BE2C (cell line): Measurements from ENCODE around the gene MCC.
A peak's percentile ranks its signal among the peaks of the same experiment; 100 is the strongest.

Experiments used
- DNase-seq: peaks from one replicate; pipeline ENCODE4 v3.0.0-alpha.2; 2020
- H3K27me3 ChIP-seq: fragments of 250-450 bp; sonication (Bioruptor Pico); 2 replicates; pipeline ENCODE4 v1.5.1; 2020; ENCODE audit warnings: mild to moderate bottlenecking
- H3K36me3 ChIP-seq: fragments of 250-450 bp; sonication (Bioruptor Pico); 2 replicates; pipeline ENCODE4 v1.5.1; 2020; ENCODE audit warnings: mild to moderate bottlenecking
- H3K4me1 ChIP-seq: fragments of 250-450 bp; sonication (Bioruptor Pico); 2 replicates; pipeline ENCODE4 v1.5.1; 2020
- H3K4me3 ChIP-seq: 2 replicates; pipeline ENCODE4 v1.5.1; 2011; ENCODE audit warnings: low read depth, low read length
- H3K9me3 ChIP-seq: fragments of 250-450 bp; sonication (Bioruptor Pico); 2 replicates; pipeline ENCODE4 v1.5.1; 2020
- TF ChIP-seq, protein P1 (sequence below): IDR thresholded peaks from 2 replicates; pipeline ENCODE4 v1.5.1; 2012; ENCODE audit warnings: mild to moderate bottlenecking, low read depth, low read length

MCC gene

DNA sequence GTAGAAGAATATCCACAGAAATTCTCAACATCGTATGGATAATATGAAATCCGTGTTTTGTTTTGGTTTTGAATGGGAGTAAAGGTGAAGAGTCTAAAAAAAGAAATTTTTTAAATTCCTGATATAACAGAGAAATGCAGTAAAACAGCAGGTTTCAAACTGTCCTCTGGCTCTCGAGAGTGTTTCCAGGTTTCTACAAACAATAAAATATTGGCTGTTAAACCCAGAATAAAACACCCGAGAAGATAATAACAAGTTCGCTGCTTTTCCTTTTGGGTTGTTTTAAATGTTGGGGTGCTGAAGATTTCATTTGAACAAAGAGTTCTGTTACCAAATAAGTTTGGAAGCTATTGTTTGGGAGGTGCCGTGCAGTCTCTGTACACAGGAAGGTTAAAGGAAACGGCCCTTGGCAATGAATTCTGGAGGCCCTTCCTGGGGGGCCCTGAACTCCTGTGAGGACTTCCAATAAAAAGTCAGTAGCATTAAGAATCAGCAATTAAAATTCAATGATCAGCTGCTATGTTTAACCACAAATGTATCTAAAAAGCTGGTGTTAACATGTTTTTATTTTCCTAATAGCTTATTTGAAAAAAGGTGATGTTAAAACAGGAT, 269.2 kb downstream of the MCC start:
- DNase-seq, result no peak
- H3K9me3 ChIP-seq, result no peaks in the 10 kb centered on the region
- peaks cover 35% of the 10 kb centered on the region for H3K4me1 ChIP-seq
- H3K4me3 ChIP-seq, result no peak overlapping the region
- no peaks in the 10 kb centered on the region; the same call in 1 of the 2 replicates for H3K36me3 ChIP-seq
- TF ChIP-seq, protein P1, sequence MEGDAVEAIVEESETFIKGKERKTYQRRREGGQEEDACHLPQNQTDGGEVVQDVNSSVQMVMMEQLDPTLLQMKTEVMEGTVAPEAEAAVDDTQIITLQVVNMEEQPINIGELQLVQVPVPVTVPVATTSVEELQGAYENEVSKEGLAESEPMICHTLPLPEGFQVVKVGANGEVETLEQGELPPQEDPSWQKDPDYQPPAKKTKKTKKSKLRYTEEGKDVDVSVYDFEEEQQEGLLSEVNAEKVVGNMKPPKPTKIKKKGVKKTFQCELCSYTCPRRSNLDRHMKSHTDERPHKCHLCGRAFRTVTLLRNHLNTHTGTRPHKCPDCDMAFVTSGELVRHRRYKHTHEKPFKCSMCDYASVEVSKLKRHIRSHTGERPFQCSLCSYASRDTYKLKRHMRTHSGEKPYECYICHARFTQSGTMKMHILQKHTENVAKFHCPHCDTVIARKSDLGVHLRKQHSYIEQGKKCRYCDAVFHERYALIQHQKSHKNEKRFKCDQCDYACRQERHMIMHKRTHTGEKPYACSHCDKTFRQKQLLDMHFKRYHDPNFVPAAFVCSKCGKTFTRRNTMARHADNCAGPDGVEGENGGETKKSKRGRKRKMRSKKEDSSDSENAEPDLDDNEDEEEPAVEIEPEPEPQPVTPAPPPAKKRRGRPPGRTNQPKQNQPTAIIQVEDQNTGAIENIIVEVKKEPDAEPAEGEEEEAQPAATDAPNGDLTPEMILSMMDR, result no peak
- no peaks in the 10 kb centered on the region for H3K27me3 ChIP-seq

DNA sequence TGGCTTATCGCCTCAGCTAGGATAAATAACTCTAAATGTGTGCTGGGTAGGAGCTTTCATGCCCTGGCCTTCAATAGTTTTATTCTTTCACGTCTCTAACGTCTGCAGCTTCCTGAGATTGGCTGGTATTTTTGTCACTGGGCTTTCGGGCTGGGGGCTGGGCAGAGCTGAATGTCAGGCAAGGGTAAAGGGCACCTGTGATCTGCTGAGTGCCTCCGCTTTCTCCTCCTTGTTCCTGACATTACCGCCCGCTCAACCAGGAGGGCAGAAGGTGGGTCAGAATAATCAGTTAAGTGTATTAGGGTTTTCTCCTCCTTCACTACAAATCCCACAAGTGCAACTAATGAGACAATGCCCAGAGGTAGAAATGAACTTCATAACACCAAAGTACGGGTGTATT, 270.1 kb downstream of the MCC start:
- no peak for DNase-seq
- no peaks in the 10 kb centered on the region for H3K9me3 ChIP-seq
- no peaks in the 10 kb centered on the region for H3K27me3 ChIP-seq
- no peak overlapping the region for H3K4me3 ChIP-seq
- H3K4me1 ChIP-seq, result peaks cover 40% of the 10 kb centered on the region
- no peaks in the 10 kb centered on the region; the same call in 1 of the 2 replicates for H3K36me3 ChIP-seq
- TF ChIP-seq, protein P1, result no peak

DNA sequence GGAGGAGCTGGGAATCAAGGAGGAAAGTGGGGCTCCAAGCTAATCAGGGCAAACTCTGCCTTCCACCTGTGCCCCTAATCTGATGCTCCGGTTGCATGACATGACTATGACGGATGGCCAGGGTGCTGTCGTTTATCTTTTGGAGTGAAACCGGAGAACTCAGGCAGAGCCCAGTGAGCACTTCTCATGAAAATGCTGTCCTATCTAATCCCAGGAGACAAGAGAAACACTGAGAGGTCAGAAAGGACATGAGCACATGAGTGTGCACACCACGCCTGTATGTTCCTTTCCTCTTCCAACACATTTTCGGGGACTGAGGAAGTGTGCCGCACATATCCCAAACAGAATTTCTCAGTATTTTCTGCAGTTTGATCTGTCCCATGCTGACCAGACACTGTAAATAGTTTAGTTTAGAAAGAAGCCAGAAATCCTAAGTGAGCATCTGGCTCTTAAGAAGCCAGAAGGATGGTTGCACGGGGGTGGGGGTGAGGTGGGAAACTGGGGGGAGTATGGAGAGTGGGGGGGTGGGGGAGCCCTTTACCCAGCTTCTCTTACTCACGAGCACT, 270.6 kb downstream of the MCC start:
- Histone ChIP-seq H3K9me3 (no peaks in the 10 kb centered on the region), H3K36me3 (no peaks in the 10 kb centered on the region), H3K4me3 (no peak overlapping the region), H3K4me1 (peaks cover 45% of the 10 kb centered on the region), H3K27me3 (no peaks in the 10 kb centered on the region)
- DNase-seq, result peak; percentile 51
- TF ChIP-seq, protein P1, result no peak

DNA sequence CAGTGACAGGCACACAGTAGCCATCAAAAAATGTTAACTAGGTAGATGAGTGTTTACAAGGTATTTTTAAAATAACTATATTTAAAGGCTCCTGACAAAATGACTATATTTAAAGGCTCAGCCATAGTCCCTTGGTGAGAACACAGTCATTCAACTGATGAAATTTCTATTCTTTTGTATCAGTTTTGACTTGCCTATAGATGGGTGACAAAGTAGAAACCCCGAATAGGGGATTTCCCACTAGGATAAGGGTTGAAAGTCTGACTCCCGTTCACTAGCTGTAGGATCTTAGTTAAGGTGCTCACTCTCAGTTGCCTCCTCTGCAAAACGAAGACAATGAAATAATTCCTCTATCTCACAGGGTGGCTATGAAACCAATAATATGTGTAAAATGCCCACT, 271.7 kb downstream of the MCC start:
- DNase-seq, result no peak
- H3K9me3 ChIP-seq, result no peaks in the 10 kb centered on the region
- no peaks in the 10 kb centered on the region for H3K27me3 ChIP-seq
- H3K36me3 ChIP-seq, result no peaks in the 10 kb centered on the region
- TF ChIP-seq, protein P1, result no peak
- H3K4me1 ChIP-seq, result peaks cover 52% of the 10 kb centered on the region
- H3K4me3 ChIP-seq, result no peak overlapping the region

DNA sequence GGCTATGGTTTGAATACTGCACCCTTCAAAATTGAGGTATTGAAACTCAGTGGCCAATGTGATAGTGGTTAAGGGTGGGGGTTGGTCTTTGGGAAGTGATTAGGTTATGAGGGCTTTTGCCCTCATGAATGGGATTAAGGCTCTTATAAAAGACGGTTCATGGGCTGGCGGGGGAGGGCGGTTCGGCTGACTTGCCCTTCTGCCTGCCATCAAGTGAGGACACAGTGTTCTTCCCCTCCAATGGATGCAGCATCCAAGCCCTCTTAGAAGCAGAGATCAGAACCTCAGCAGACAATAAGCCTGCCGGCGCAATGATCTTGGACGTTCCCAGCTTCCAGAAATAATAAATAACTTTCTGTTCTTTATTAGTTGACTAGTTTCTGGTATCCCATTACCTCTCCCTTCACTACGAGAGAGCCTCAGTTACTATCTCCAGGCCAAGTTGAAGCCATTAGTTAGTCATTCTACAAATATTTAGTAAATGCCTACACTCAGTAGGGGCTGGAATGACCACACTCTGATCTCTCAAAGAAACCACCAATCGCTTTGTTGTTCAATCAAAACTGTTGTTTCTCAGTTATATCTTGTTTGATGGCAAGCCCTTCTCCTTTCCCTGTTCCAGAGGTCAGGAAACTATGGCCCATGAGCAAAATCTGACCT, 272.7 kb downstream of the MCC start:
- Histone ChIP-seq H3K27me3 (no peaks in the 10 kb centered on the region), H3K4me3 (no peak overlapping the region), H3K9me3 (no peaks in the 10 kb centered on the region), H3K4me1 (peaks cover 58% of the 10 kb centered on the region), H3K36me3 (no peaks in the 10 kb centered on the region)
- TF ChIP-seq, protein P1, result no peak
- DNase-seq, result no peak

DNA sequence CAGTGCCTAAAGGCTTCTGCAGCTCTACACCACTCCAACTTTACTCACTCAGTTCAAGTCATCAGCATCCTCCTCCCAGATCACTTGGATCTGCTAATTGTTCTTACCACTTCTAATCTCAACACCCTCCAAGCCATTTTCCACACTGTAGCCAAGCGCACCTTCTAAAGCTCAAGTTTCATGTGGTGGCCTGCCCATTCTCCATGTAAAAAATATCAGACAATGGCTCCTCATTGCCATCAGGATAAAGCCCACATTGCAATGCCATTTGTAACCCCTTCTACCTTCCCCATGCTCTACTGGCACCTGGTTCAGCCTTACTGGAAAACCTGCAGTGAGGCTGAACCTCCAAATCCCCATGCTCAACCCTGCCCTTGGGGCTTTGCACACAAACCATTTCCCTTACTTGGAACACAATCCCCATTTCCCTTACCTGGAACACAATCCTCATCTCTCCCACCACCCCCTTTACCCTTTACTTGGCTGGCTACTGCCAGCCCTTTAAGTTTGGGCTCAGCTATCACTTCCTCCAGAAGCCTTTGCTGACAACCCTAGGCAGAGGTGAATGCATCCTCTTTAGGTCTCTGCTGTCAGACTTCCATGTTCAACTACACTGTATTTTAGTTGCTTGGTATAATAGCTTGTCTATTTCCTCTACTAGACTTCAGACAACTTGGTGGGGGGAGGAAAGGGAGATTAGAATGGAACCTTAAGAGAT, 273.5 kb downstream of the MCC start:
- H3K27me3 ChIP-seq, result no peaks in the 10 kb centered on the region
- no peaks in the 10 kb centered on the region for H3K9me3 ChIP-seq
- no peaks in the 10 kb centered on the region for H3K36me3 ChIP-seq
- no peak for DNase-seq
- TF ChIP-seq, protein P1, result no peak
- H3K4me1 ChIP-seq, result peaks cover 61% of the 10 kb centered on the region
- no peak overlapping the region for H3K4me3 ChIP-seq
